Esophagus mucosa (tissue), 1 donor: ENCODE results near the gene SPOCK1. TPM values are rescaled to one million over a fixed set of nuclear protein-coding genes. Genes with fewer than 3 reads are reported as not detected.

ENCODE experiments used
- ATAC-seq: fragments of 200-7000 bp; cut with Tn5 transposase; one replicate; pipeline ENCODE4 v1.9.1; 2020
- total RNA-seq: library from RNA; stranded (reverse); gene quantifications from one replicate; pipeline ENCODE4 v1.2.4, GENCODE V29; 2023
- donor health status: DM: yes; HTN: yes; CAD: no.

SPOCK1 gene
- total RNA-seq, 1 donor from 2014 or later: 0.48 TPM

DNA sequence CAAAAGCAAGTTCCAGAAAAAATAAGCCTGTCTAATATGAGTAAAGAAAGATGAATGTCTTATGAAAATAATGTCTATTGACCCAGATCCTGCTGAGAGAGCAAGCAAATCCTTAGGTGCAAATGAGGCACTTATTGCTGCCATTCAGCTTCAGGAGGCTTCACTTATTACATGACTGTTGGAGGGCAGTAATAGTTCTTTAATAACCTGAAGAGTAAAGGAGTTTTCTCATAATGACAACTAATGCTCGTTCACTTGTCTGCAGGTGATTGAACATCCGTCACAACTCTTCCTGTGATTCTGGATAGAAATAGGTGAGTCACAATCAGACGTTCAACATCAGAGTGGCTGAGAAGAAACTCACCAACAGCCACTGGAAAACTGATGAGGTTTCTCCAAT, 58.3 kb downstream of the SPOCK1 start:
- ATAC-seq: no peak

DNA sequence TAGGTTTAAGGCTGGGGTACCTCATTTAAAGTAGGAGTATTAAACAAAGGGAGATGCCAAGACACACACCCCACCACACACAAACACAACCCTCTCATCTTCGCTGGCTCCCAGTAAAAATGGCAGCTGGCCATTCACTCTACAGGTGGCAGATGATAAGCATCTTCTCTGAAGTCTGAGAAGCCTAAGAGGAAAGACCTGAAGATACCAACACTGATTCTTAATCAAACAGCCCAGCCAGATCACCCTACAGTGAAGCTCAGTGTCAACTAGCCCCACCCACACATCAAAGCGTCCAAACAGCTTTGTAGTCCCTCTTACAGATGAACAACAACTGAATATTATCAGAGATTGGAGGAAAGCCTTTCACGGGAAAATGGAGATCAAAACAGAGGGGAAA, 59.5 kb downstream of the SPOCK1 start:
- ATAC-seq: no peak

DNA sequence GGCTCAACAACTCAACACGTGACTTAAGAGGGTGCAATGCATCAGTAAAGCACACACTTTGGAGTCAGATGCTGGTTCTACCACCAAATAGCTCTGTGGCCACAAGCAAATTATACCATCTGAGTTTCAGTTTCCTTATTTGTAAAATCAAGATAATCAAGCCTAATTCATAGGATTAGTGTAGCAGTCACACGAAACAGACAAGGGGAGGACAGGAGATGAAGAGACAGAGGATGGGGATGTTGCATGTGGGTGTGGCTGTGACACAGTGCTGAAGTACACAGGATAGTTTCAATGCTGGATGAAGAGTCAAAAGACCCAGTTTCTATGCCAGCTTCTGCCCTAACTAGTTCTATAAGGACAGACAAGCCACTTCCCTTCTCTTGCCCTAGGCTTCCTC, 60.2 kb downstream of the SPOCK1 start:
- ATAC-seq: no peak

DNA sequence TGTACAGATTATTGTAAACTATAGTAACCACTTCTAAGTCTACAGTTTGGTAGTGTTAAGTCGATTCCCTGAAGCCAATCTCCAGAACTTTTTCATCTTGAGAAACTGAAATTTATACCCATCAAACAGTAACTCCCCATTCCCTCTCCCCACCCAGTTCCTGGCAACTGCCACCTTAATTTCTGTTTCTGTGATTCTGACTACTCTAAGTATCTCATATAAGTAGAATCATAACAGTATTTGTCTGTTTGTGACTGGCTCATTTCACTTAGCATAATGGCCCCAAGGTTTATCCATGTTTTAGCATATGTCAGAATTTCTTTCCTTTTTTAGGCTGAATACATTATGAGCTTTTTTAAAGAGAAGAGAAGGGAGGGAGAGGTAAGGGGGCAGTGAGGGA, 61.4 kb downstream of the SPOCK1 start:
- ATAC-seq: no peak

DNA sequence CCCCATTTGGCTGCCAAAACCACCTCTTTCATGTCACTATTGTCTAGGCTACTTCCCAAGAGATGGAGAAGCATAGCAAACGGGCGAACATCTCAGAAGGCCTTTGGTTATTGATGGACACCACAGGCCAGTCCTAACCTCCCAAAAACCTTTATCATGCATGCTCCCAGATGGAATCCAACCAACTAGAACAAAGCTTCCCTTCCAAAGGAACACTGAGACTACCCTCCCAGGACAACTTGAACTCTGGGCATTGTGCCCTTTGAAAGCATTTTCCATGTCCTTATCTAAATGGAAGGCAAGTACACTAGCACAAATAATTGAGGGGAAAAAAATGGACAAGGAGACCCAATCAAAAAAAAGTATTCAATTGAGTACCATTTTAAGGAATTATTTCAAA, 65.6 kb downstream of the SPOCK1 start:
- ATAC-seq: no peak

DNA sequence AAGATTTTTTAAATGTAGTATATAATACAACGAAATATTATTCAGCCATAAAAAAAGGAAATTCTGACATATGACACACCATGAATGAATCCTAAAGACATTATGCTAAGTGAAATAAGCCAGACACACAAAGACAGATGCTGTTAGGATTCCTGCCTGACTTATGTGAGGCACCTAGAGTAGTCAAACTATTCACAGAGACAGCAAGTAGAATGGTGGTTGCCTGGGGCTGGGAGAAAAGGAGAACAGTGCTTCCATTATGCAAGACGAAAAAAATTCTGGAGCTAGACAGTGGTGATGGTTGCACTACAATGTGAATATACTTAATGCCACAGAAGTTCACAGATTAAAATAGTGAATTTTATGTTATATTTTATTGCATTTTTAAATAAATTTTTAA, 66.8 kb downstream of the SPOCK1 start:
- ATAC-seq: no peak

DNA sequence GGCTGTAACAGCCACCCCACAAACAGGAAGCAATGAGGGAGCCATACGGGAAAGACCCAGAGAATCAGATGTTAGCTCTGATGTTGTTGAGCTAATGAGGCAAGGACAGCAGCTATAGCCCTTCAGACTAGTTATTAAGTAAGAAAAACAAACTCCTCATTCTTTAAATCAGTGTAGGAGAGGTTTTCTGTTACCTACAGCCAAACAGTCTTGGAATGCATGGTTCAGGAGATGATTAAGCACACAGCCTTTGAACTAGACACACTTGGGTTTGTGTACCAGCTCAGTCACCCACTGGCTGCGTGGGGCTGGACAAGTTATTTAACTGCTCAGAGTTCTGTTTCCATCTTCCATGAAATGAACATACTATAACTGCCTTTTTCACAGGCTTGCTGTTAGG, 68.1 kb downstream of the SPOCK1 start:
- ATAC-seq: no peak

DNA sequence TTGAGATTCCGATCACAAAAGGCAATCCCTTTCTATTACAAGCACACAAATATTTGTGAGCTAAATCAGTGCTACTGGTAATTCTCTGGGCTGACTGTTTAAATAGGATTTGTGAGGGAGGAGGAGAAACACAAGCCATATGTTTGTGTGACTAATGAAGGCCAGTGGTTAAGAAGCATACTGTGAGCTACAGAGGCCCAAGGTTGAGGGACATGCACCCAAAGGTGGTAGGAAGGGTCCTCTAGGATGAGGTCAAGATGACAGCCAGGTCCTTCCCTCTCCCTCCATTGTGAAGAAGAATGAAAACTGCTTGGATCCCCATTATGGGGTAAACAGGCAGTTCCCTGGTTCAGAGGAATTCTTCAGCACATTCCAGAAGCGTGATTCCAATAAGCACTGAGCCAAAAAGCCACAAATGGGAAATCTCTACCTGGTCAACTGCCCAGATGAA, 83.9 kb downstream of the SPOCK1 start:
- no peak for ATAC-seq

DNA sequence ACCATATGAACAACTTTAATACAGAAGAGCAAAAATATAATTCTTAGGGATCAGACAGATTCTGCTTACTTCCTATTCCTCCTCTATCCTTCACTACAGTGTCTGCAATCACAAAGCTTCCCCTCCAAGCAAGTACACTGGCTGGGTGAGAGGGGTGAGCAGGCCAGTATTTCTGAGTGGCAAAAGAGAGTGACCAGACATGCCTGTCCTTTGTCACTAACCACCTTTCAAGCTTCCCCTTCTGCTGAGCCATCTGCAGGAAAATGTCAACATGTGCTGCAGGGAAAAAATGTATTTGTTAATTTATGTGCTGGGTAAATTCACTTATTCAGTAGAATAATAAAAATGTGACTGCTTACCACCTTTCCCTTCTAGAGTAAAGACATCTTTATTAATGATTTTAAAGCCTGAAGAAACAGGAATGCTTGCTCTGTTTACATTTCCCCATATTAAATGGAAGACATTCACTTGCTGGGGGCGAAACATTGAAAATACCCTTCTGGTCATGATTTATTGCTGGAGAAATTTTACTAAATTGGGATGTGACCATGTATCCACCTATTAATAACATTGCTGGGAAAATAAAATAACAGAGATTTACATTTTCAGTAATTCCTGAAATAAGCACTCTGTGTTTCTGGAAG, 84.9 kb downstream of the SPOCK1 start:
- no peak for ATAC-seq

DNA sequence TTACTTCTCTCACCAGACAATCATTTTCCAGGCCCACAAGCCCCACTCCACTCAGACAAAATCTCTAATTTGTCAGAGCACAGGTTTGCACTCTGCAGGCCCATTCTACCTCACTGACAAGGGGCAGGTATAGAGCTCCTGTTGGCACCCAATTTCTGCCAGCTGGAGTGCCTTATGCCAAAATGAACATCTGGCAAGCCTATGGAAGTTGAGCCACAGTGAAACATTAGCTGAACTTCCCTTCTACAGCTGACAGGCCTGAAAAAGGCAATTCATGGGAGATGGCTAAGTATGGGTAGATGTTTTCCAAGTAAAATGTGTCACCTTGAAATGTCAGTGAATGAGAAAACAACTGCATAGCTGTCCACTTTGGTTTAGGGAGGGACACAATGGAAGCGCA, 87.0 kb downstream of the SPOCK1 start:
- ATAC-seq: no peak

DNA sequence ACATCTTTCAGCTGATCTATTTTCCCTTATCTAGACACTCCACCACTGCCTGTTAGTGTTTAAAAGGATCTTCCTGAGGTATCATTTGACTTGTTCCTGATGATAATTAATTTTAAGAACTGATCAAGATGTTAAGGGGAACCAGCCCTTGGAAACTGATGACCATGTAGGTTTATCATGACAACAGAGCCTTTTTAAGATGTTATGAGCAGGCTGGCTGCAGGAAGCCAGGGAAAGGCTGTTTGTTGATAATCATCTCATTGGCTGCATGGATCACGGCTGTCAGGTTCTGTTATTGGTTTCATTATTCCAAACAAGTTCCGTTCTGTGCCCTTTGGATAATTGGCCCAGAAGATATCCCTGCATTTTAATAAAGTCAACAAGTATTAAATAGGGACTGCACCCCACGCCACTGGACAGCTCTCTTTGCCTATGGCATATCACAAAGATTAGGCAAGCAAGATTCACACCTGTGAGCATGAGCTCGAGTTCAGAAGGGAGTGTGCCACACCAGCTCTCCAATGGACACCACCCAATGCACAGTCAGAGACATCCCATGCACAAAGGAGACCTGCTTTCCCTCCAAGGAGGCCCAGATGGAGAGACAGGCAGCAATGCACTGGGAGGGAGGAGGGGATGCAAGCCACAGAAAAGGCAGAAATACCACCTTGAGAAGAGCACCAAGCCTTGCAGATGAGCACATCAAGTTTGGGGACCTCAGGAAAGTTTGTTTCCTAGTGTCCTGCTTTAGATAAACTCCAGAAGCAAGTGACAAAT, 88.7 kb downstream of the SPOCK1 start:
- ATAC-seq: no peak

DNA sequence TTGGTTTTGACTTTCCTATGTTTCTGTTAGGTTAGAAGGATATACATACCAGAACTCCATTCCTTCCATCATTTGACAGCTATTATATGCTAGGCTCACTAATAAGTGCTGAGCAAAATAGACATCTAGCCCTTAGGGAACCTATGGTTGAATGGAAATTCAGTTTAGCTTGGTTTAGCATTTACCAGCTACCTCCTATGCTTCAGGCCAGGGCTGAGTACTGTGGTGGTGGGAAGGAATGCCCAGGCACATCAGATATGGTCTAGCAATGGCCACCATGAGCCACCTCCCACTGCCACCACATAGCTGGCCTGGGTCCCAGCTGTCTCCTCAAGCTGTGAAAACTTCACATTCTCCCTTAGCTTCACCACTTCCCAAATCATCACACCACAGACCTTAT, 89.4 kb downstream of the SPOCK1 start:
- ATAC-seq: no peak

DNA sequence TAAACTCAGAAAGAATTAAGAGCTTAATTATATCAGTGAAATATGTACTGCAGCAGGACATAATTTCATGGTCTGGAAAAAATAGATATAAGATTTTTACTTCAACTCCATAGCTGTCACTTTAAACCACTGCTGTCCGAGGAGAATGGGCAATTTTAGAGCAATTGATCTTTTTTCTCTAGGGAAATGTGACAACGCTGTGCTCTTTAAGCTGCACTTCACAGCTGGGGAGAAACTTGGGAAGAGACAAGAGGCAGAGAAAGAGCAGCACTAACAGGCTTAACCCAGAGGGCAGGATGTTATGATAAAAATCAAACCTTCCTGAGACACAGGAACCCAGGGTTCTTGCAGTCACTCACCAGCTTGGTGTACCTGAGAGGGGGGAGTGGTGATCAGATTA, 92.0 kb downstream of the SPOCK1 start:
- no peak for ATAC-seq

DNA sequence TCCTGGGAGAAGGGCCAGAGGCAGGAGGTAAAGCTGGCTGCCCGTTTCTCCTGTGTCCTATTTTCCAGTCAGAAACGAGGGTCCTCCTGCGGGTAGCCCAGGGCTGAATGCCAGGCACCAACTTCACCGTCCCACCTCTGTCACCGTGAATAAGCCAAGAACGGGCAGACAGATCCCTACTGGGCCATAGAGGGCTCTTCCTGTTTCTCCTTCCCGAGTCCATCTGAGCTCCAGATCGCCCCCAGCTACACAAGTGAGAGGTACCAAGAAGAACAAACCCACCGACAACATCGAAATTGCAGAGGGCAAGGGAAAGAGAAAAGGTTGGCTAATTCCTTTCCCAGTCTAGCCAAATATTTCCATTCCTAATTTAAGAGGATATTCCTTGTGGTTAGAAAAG, 93.7 kb downstream of the SPOCK1 start:
- no peak for ATAC-seq

DNA sequence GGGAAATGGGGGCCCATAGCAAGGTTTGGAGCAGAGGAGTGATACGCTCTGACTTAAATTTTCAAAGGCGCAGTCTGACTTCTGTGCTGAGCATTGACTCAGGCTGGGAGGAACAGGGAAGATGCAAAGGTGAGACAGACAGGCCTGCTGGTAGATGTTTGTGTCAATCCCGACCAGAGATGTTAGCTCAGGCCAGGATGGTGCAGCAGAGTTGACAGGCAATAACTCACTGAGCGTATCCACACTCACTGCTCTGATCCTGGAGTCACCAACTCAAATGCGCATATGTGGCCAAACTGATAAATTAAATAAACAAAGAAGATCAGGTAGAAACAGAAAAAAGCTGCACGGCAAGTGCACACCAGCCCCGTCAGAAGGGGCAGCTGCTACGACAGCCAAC, 95.3 kb downstream of the SPOCK1 start:
- no peak for ATAC-seq

DNA sequence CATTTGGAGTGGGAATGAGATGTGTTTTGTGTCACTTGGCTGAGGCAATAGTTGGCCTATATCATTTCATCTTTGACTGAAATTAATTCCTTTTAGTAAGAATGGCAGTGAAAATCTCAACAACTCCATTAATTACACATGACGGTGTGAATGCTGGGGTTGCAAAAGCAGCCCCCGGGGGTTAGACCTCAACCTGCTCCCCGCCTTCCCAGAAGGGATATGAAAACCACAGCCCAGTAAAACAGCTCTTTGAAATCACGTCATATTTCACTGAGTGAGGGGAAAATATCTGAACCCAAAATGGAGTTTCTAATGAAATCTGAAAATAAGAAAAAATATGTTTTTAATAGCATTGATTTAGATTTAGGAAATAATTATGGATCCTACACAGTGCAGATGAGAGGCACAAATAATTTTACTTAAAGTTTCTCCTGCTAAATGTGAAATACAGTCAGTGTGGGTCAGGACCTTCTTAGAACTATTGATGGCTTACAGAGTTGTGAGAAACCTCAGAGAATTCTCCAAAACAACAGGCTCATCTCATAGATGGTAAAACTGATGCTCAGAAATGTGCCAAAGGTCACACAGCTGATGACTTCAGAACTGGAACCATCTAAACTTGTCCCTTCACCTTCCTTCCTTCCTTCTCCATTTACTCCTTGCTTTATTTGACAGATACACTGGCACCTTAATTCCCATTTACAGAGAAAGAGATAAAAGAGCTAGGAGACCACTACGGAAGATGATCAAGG, 96.5 kb downstream of the SPOCK1 start:
- no peak for ATAC-seq

DNA sequence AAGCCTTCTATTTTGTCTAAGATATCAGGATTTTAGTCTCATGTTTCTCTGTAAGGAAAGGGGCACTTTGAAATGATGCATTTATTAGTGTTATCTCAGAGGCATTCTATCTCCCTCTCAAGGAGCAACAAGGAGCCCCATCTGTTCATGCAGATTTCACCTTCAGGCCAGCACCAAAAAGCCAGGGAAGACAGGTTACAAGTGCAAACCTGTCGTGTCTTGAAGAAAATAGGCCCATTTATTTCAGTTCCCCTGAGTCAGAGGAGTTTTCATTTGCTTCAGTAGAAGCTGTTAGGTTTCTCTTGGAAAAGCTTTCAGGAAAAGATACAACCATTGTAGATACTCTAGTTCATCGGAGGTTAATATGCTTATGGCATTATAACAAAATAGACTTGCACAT, 97.2 kb downstream of the SPOCK1 start:
- ATAC-seq: no peak

DNA sequence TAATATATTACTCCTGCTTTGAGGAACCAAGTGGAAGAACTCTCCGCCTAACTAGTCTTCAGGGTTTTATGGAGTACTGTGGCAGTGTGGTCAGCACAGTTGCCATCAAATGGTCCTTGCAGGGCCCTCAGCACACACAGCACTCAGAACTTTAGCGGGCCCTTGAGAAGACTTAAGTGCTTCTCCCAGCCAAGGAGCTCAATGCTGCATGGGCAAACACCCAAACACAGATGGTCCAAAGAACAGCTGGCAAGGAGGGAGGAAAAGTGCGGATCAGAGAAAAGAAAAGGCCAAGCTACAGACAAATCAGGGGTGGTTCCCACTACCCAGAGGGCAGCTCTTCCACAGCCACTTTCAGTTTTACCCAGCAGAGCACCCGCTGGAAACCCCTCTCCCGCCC, 98.6 kb downstream of the SPOCK1 start:
- no peak for ATAC-seq

DNA sequence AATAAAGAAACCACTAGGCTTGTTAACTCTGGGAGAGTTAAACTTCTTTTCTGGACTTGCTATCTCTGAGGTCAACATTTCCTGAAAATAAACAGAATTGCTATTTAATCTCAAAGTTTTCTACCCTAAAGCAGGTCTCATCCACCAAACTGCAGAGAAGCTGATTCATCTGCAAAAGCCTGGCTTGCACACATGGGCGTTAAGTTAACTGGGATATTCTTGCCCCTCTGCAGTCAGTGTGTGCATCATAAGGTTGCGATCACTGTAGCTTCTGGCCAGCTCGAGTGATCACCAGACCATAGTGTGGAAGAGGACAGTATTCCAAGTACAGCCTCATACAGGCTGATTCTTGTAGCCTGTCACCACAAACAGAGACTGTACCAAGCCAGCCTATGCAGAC, 99.2 kb downstream of the SPOCK1 start:
- no peak for ATAC-seq

DNA sequence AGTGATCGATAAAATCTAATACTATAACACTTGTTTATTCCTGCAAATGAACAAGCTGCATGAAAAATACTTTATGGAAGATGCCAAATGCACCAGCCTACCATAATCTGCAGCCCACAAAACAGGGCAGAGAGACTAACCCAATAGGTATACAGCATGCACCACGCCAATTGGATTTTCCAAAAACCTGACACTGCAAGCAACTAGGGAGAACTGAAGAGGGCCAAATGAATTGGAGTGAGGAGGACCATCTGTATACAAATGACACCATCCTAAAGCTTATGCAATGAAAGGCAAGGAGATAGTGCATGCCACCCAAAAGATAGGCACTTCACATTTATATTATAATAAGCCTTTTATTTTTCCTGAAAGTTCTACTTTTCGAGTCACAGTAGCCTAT, 100.4 kb downstream of the SPOCK1 start:
- no peak for ATAC-seq

DNA sequence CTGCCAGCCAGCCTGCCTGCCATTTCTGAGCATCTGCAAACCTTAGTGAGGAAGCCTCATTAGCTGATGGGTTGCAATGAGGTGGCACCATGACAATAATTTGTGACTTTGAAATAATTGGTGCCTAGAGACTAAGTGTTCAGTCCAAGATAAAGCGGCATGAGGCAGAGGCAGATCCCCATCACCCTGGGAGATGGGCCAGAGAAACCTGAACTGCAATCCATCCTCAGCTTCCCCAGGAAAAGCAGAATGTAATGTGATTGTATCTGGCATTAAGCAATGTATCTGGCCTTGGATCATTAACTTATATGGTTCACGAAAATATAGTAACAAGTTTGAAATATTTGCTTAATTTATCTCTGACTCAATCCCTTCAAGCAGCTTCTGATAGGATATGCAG, 101.0 kb downstream of the SPOCK1 start:
- no peak for ATAC-seq

DNA sequence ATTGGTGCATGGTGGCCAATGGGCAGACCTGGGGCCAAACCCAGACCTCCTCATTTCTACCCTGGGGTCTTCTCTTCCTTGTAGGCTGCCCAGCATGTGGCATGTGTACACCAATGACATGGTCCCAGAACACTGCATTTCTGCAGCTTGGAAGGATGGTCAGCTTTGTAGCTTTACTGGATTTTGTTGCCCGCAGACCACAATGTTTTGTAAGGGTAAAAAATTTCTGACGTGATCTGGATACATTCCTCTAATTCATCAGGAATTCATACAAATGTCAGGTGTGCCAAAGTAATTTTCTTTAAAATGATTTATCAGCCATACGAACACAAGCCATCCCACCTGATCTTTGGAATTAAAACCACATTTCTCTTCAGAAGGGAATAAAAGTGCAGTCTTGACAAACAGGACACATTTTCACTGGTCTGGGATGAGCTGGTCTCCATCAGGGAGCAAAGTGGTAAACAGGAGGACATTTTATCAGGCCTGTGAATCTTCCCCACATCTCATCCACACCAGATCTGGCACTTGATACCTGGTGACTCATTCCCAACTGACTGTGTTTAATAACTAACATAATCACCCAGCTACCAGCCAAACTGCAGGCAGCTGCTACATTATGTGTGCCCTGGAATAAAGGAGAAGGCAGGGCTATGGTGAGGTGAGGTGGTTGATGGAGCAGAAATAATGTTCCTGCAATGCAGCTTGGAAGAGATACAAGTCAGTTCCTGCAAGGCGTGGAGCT, 103.9 kb downstream of the SPOCK1 start:
- ATAC-seq: no peak

DNA sequence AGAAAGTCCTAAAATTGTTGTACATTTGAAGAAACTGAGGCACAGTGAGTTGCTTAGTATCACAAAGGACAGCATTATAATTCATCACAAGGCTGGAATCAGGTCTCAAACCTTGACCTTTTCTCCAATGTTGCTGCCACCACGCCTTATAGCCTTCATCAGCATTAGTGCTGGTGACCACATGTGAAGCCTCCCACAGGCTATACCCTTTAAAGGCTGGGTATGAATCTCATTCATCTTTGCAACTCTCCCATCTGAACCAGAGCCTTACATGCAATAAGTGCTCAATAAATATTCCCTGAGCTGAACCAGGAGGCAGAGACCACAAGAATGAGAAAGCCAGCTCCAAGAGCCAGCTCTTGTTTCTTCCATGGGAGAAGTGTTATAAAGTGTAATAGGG, 104.7 kb downstream of the SPOCK1 start:
- no peak for ATAC-seq
